Ovary (tissue), 3 donors: Measurements from ENCODE around the gene RIN2.

Experiments used
- POLR2A ChIP-seq: fragments of 450-650 bp; IDR thresholded peaks from one replicate; pipeline ENCODE4 v1.6.1; 2017; ENCODE audit warnings: antibody characterized with exemption, mild to moderate bottlenecking, moderate library complexity
- TF ChIP-seq, protein P1 (sequence below), 3 donors: fragments of 450-650 bp in 2 of 3; fragments of 200-600 bp in 1 of 3; IDR thresholded peaks; one replicate each; pipeline versions ENCODE4 v1.5.1 to v1.8.0; 2016 to 2022; ENCODE audit warnings: antibody characterized with exemption in 3 of 3, mild to moderate bottlenecking in 1 of 3
- donor health status: DM: no; HTN: no; CAD: no.

- TF ChIP-seq POLR2A = no peak
- TF ChIP-seq, protein P1, sequence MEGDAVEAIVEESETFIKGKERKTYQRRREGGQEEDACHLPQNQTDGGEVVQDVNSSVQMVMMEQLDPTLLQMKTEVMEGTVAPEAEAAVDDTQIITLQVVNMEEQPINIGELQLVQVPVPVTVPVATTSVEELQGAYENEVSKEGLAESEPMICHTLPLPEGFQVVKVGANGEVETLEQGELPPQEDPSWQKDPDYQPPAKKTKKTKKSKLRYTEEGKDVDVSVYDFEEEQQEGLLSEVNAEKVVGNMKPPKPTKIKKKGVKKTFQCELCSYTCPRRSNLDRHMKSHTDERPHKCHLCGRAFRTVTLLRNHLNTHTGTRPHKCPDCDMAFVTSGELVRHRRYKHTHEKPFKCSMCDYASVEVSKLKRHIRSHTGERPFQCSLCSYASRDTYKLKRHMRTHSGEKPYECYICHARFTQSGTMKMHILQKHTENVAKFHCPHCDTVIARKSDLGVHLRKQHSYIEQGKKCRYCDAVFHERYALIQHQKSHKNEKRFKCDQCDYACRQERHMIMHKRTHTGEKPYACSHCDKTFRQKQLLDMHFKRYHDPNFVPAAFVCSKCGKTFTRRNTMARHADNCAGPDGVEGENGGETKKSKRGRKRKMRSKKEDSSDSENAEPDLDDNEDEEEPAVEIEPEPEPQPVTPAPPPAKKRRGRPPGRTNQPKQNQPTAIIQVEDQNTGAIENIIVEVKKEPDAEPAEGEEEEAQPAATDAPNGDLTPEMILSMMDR (IDR thresholded peaks at IDR 0.05) = no peak
Observed at GRCh38 chr20:19793716-19794115, 35.7 kb downstream of the RIN2 start.
